HG02588 (cell line): ENCODE results near the gene DTL.

Experiments
- ATAC-seq: cut with Tn5 transposase; IDR thresholded peaks from one replicate; pipeline ENCODE4 v1.9.1; 2021; ENCODE audit warnings: mild to moderate bottlenecking, moderate library complexity; ENCODE audit not compliant: unreplicated experiment

DTL gene

GRCh38 chr1:212121779-212122178 is 86.2 kb downstream of the DTL start:
- ATAC-seq, result no peak

GRCh38 chr1:212124690-212125582 is 89.4 kb downstream of the DTL start:
- ATAC-seq, result no peak

GRCh38 chr1:212125654-212126053 is 90.1 kb downstream of the DTL start:
- no peak for ATAC-seq

DNA sequence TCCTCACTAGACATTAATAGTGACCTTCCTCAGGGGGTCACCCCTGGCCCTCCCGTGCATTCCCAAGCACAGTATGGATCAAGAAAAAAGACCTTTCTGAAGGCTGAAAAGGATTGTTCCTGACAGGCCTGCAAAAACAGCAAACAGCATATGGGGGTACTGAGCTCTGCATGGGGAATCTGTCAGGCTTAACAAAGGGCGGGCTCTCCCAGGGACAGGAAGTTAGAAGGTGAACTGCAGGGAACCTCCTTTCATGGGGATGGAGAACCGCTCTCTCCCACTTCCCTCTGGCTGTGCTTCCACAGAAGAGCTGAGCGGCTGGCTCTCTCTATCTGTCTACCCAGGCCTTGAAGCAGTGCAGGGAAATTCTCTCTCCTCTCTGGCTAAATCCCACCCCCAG is 91.7 kb downstream of the DTL start:
- no peak for ATAC-seq

DNA sequence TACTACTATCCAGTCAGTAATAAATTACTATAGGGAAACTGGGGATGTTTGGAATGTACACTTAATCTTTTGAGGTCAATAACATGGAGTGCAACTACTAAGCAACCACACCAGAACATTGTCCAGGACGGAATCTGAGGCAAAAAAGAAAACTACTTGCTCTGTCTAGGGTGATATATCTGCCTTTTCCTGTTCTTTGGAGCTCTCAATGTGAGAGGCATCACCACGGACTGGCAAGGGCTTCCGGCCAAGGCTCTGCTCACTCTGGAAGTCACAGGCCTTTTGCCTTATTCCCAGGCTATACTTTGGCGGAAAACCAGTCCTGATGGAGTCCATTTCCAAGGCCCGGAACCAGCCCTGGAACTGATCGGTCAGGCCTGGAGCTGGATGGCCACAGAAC is 94.2 kb downstream of the DTL start:
- ATAC-seq, result no peak

- no peak for ATAC-seq
Observed at GRCh38 chr1:212132025-212132424, 96.5 kb downstream of the DTL start.

- ATAC-seq, result no peak
Observed at GRCh38 chr1:212133319-212133718, 97.8 kb downstream of the DTL start.

DNA sequence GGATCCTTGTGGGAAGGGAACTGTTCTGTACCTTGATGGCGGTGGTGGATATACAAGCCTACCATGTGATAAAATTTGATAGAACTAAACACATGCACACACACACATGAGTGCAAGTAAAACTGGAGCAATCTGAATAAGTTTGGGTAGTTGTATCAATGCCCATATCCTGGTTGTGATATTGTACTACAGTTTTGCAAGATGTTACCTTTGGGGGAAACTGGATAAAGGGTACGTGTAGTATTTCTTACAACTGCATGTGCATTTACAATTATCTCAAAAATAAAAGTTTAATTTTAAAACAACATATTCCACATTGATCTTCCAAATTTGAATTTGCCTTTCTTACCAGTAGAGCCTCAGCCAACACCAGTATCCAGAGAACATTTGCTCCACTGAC is 99.6 kb downstream of the DTL start:
- no peak for ATAC-seq

- ATAC-seq, result no peak
Observed at GRCh38 chr1:212137854-212138253, 102.3 kb downstream of the DTL start.

DNA sequence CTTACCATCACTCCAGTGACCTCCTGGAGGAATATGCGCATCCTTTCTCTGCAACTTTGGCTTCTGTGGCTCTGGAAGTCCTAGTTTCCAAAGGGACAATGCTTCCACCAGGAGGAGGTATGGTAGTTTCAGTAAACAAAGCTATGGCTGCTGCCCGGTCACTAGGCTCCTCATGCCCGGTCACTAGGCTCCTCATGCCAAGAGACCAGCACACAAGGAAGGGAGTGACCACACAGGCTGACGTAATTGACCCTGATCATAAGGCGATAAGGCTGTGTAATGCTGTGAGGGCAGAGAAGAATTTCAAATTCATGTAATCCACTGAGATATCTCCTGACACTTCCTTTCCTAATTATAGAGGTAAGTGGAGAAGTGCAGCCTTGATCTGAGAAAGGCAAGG is 102.9 kb downstream of the DTL start:
- ATAC-seq, result no peak

- ATAC-seq, result no peak
Observed at GRCh38 chr1:212139526-212140135, 104.1 kb downstream of the DTL start.

DNA sequence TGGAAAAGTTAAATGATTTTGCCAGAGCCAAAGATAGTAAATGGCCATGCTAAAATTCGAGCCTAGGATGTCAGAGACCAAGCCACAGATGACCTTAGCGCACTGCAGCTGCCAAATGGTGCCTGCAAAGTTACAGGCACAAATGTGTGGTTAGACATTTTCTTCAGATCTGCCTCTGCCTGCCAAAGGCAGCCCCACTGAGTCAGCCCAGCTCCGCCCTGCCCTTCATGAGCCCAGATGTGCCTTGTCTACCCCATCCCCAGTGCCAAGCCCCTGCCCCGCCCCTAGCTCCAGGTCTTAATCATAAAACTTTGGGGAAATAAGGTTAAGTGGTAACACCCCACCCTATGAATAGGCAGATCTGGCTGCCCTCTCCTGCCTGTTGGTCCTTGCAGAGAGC is 105.9 kb downstream of the DTL start:
- no peak for ATAC-seq

- ATAC-seq, result no peak
Observed at GRCh38 chr1:212142883-212143530, 107.5 kb downstream of the DTL start.

GRCh38 chr1:212147581-212148033 is 112.1 kb downstream of the DTL start:
- no peak for ATAC-seq

DNA sequence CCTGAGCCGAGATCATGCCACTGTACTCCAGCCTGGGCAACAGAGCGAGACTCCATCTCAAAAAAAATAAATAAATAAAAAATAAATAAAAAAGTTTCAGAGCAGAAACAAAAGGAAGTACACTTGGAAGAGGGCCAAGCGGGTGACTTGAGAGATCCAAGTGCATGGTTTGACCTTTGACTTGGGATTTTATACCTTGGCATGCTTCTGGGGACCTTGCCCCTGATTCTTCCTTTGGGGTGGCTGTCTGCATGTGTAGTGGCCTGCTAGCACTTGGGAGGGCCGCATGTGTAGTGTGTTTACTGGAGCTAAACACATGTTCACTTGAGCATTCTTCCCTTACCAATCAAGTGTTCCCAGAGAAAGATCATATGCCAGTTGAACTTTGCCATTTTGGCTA is 114.0 kb downstream of the DTL start:
- ATAC-seq, result no peak

DNA sequence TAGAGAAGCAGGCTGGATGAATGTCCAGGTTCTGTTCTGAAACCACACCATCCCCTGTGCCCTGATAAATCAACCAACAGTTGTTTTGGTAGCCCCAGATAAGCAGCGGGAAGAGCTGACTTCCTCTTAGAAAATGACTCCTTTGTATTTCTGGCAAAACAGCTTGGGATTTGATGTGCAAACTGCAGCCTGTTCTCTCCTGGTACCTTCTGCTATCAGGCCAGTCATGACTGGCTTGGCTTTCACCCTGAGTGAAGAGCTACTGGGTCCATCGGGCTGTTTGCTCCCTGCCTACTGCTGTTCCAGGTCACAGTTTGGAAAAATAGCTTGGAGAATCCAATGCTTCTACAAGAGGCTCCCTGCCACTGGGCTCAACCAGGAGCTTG is 116.8 kb downstream of the DTL start:
- ATAC-seq, result no peak

GRCh38 chr1:212152869-212153268 is 117.3 kb downstream of the DTL start:
- no peak for ATAC-seq

- no peak for ATAC-seq
Observed at GRCh38 chr1:212153635-212154034, 118.1 kb downstream of the DTL start.
